Hematopoietic multipotent progenitor cell treated with erythropoietin and hydrocortisone succinate and interleukin-3 and kit ligand, for 15 days (in vitro differentiated cells): ENCODE data around the gene SH2D6.
"Not testable (repeated sequence)": the region's sequence is repeated elsewhere in the genome, so short reads cannot be mapped to it uniquely, and the experiment has no call there.

Experiments used
- DNase-seq: peaks from one replicate; pipeline ENCODE4 v3.0.0-alpha.2; 2015; ENCODE audit warnings: low spot score

The SH2D6 gene

GRCh38 chr2:85398426-85399182 lies 19.9 kb upstream of the SH2D6 start:
- DNase-seq, result no peak

DNA sequence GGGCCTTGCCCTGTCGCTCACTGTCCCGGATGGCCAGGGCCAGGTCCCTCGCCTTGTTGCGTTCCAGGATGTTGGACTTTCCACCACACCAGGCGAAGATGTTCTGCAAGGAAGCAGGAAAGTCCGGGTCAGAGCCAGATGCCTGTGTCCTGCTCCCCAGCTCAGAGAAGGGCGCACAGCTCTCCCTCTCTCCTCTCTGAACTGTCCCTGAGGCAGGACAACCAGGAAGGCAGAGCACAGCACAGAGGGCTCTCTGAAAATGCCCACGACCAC lies 19.4 kb upstream of the SH2D6 start:
- DNase-seq, result no peak

DNA sequence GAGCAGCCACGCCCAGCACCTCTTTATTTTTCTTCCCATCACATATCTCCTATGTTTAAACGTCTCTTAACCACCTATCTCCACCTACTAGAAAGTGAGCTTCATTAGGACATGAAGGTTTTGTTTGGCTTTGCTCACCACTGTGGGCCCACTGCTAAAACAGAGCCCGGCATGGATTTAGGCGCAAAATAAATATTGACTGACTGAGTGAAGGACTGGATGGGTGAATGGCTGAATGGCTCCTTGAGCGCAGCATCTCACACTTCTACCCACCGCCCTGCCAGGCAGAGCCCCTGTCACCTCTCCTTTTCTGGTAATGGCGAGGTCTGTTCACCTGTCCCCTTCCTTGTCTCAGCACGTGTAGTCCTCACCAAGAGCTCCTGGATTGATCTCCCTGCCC lies 18.5 kb upstream of the SH2D6 start:
- DNase-seq, result no peak

DNA sequence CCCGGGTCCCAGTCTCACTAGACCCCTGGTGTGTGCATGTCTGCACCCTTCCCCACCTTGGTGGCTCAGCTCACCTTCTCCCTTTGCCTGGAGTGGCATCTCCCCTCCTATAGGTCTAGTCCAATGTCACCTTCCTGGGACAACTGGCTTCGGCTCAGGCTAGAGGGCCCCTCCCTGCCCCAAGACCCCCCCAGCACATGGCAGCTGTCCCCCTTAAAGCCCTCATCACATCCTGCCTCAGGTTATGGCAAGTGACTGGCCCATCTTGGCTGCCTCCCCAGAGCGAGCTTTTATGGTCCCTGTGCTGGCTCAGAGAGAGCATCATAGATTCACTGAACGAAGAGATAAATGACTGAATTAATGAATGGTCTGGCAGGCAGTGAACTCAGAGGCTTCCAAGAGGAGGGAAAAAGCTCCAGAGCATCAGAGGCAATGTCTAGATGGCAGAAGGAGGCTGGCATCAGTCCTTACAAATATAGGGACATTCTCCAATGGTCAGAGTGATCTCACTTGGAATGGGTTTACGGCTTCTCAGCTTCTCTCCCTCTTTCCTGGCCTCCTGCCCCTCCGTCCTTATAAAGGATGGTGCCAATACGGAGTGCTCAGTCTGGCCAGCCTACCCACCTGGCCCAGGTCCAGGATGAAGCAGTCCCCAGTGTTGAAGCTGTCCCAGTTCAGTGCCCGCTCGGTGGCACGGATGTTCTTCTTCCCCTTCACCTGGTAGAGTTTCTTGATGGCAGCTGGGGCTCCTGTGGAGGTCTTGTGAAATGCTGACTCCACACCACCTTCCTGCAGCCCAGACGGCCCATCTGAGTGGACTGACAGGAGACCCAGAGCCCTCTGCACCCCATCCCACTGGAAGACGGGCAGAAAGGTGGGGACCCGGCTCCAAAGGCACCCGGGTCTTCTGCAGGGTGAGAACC lies 17.7 kb upstream of the SH2D6 start:
- DNase-seq, result no peak

DNA sequence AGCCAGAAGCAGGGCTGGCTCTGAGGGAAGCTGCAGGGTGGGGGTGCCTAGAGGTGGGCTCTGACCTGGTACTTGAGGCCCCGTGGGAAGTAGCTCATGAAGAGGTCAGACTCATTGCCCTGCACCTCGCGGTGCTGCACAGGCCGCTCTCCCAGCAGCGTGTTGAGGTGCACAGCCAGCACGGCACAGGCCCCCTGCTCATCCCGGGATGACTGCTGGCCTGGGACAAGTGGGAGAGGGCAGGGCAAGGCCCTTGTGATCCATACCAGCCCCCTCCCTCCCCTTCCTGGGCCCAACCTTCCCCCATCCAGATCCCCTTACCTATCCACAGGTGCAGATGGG lies 17.1 kb upstream of the SH2D6 start:
- no peak for DNase-seq

DNA sequence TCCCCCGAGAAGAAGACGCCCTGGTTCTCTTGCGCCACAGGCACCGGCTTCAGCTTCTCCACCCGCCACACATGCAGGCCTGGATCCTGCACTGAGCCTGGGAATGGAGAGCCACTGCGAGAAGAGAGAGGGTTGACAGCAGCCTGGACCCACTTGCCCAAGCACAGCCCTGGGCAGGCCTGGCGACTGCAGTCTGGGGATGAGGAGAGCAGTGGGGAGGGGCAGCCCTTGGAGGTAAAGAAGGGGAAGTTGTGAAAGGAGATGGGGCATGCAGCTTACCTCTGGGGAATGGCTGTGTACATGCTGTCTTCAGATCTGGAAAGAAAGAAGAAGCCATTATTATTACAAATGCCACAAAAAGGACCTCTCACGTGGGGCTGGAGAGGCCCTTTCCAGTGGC lies 16.7 kb upstream of the SH2D6 start:
- DNase-seq, result no peak

- no peak for DNase-seq
Observed at GRCh38 chr2:85405201-85406059, 13.1 kb upstream of the SH2D6 start.

GRCh38 chr2:85409845-85410583 lies 8.5 kb upstream of the SH2D6 start, which contains the start of gene CAPG:
TSS of gene CAPG (minus strand) at chr2:85410366. CDS start at chr2:85402145, 8,221 bp downstream.
- DNase-seq, result peak; percentile 25

- DNase-seq, result no peak
Observed at GRCh38 chr2:85410584-85411404, 7.7 kb upstream of the SH2D6 start.

DNA sequence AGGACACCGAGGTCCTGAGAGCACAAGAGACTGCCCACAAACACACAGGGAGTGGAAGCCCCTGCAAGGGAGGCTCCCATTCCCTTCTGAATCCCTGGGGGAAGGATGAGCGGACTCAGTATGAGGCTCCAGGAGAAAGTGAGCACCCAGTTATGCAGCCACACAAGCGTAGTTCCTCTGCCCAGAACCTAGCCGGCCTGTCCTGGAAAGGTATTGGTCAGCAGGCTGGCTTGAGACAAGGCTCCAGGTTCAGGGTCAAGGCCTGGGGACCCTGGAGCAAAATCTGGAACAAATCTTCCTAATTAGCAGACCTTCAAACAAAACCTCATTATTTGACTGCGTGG lies 7.1 kb upstream of the SH2D6 start:
- no peak for DNase-seq

DNA sequence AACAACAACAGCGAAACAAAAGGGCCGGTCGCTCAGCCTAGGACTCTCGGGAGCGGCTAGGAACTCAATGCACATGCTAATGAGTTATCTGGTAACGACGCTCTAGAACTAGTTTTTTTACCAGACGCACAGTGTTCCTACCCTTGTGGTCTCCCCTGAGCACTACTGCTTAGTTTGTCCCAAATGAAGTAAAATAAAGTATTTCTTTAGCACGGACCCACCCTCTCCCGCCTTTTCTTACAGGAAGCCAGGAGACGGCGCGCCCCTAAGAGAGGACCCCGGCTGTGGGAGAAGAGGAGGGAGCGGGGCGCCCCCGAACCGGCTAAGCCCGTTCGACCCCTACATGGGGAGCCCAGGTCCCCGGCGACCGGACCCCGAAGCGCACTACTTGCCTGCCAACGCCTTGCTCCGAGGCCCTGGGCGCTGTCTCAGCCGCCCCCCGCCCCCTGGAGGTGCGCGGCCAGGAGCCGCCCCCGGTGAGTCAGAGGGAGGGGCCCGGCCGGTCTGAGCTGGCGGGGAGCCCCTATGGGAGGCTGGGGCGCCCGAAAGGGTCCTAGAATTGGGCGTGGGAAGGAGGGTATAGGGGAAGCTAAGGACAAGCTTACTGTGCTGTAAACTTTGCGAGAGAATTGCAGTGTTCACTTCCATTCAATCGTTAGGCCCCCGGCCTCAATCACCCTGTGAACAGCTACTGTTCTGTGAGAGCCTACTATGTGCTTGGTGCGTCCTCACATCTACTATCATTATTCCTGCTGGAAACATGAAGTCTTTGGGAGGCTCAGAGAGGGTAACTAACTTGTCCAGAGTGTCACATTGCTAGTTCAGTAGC lies 4.7 kb upstream of the SH2D6 start:
- no peak for DNase-seq

GRCh38 chr2:85414421-85414759 lies 4.1 kb upstream of the SH2D6 start:
- DNase-seq, result not testable (repeated sequence)

- no peak for DNase-seq
Observed at GRCh38 chr2:85414761-85415553, 3.6 kb upstream of the SH2D6 start.

- no peak for DNase-seq
Observed at GRCh38 chr2:85415980-85416650, 2.4 kb upstream of the SH2D6 start.

DNA sequence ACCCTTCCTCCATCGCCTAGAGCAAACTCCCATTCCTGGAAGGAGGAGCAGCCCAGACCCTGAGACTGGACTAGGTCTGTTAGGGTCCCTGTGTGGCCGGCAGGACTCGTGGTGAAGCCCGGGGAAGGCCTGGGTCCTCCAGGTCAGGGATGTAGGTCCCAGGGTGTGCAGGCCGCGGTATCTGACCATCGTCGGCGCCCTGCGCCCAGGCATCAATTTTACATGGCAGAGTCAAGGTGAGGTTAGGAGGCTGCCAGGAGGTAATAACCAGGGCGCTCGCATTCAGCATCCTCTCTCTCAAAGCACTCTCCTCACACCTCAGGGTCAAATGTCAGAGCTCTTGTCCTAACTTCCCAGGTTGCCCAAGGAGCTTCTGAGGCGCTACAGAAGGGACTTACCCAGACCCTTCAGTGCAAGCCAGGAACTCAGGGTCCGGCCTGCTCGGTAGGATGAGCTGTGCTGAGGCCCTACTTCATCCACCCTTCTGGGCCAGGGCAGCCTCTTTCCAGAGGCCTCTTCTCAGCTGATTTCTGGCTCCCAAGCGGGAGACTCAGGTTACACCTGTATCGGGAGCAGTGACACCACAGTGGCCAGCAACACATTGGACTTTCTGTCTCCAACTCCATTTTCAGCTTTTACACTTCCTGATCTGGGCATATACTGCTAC lies 628 bp downstream of the SH2D6 start:
- no peak for DNase-seq

DNA sequence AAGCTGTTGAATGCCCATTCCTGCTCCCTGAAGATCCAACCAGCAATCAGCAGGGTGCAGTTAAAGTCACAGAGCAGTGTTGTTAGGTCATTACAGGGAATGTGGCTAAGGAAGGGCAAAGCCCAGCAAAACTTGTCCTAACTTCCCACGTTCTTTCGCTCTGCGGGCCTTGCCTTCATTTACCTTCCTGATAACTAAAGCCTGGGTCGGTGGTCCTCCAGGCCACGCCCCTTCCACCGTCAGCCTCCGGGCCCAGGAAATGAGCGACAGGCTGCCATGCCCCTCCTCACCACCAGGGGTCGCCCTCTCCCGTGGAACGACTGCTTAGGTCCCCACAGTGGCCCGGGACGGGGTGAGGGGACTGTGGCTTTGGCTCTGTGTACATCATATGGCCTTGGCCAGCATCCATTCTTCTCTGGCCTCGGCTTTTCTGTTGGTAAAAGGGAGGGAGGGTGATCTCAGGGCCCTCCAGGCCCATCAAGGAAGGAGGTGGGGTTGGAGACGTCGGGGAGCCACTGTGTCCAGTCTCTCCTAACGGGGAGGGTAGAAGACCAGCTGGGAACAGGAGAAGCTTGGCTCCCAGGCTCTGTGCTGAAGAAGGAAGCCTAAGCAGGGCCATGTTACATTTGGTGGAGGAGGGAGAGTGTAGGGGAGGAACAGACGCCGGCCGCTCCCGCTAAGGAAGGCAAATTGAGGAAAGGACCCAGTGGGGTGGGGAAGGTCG lies 2.2 kb downstream of the SH2D6 start:
- peak; percentile 84 for DNase-seq

DNA sequence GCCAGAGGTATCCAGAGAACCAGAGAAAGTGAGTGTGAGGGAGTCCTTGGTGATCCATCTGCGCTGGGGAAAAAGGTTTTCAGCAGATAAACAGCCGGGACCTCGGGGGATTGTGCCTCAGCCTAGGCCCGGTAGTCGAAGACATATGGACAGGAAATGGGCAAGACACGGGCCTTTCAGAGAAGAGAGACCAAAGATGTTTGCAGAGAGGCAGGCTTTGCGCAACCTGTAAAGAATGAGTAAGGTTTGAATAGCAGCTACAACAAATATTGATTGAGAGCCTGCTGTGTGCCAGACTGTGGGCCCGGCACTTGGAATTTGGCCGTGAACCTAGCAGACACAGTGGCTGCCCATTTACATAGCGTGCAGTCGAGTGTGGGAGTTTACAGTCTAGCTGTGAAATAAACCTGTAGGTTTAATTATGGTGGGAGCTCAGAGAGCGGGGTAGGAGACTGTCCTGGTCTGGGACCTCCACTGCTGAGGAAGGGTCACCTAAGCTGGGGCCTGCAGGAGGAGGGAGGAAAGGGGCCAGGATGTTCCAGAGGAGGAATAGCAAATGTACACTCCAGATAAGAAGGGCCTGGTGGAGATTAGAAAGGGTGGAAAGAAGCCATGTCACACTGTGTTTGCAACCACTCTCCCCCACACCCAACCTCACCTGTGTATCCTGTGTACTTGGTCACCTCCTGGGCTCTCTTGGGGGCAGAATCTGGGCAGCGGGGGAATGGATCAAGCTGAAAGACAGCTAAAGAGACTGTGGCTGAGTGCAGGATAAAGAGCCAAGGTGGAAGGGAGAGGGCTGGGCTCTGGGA lies 3.0 kb downstream of the SH2D6 start:
- DNase-seq, result no peak
